Measurements from ENCODE around the gene DAPK2. TPM values are rescaled to one million over a fixed set of nuclear protein-coding genes. Genes with fewer than 3 reads are reported as not detected.

The DAPK2 gene
- total and polyA plus RNA-seq, 2 donors (not counting 1 experiment from before 2014, with no cell fraction given) = 8.3 to 31.9 TPM

DNA sequence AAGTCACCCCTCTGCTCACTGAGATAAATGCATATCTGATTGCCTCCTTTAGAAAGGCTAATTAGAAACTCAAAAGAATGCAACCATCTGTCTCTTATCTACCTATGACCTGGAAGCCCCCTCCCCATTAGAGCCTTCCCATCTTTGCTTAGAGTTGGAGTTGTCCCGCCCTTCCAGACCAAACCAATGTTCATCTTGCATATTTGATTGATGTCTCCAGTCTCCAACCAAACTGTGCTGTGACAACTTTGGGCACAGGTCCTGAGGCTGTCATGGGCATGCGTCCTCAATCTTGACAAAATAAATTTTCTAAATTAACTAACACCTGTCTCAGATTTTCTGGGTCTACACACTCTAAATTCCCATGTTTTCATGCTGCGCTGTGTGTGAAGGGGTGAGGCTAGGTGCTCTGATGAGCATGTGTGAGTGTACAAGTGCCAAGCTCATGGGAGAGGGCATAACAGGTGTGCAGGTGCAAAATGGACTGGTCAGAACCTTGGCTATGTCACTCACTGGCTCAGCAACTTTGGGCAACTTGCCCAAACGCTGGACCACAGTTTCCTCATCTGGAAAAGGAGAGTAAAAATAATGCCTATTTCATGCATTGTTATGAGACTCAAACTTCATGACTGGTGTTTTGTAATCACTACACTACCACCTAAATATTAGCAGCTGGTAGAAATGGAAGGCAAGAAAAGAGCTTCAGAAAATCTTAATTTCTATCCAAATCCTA is 7.2 kb downstream of the DAPK2 start:
- Histone ChIP-seq H3K4me1 (ENCODE audit: control insufficient read depth in 2 of 2, insufficient read depth in 2 of 2, low read length in 2 of 2) (peaks cover 5 to 15% of the 10 kb centered on the region in 2 donors), H3K36me3 (replicated peaks in 1 of 2; ENCODE audit: control extremely low read depth in 1 of 2, control insufficient read depth in 1 of 2, extremely low read depth in 1 of 2, insufficient read depth in 2 of 2, low read length in 1 of 2) (no peaks in the 10 kb centered on the region), H3K4me2 (replicated peaks; ENCODE audit: low read depth, low read length, poor library complexity, severe bottlenecking) (no peak overlapping the region), H3K27me3 (replicated peaks in 1 of 4; ENCODE audit: control extremely low read depth in 1 of 4, control insufficient read depth in 3 of 4, insufficient read depth in 4 of 4, low read length in 3 of 4) (no peaks in the 10 kb centered on the region), H3K9me3 (ENCODE audit: control extremely low read depth in 1 of 3, control insufficient read depth in 2 of 3, insufficient read depth in 1 of 3, low read length in 2 of 3) (no peaks in the 10 kb centered on the region), H3K79me2 (ENCODE audit: control insufficient read depth, insufficient read depth, low read length) (peaks cover 2% of the 10 kb centered on the region), H4K20me1 (ENCODE audit: control insufficient read depth, insufficient read depth, low read length, poor library complexity, severe bottlenecking) (no peaks in the 10 kb centered on the region), H3K27ac (ENCODE audit: low read length in 2 of 2) (no peak overlapping the region), H3K4me3 (ENCODE audit: control extremely low read depth in 1 of 5, extremely low read depth in 1 of 5, insufficient read depth in 1 of 5, low read depth in 2 of 5, low read length in 4 of 5) (no peak overlapping the region), H3K9ac (ENCODE audit: low read length) (no peak overlapping the region), H2AFZ (ENCODE audit: insufficient read depth, low read depth, low read length, poor library complexity, severe bottlenecking) (no peak overlapping the region)
- 100% methylated on average over 3 of the region's 4 CpGs for WGBS (ENCODE audit: insufficient coverage)
- POLR2A ChIA-PET = interaction anchor here (0.6 kb wide), 1 partner anchor 255 kb away, joined by 5 read pairs; no protein-coding TSS in a partner anchor
- DNase-seq (no peak), ATAC-seq (ENCODE audit: low read depth) (no peak)
- Mint-ChIP-seq H3K9me3 (ENCODE audit: insufficient read depth) (no peaks in the 10 kb centered on the region), H3K4me1 (peaks cover 22% of the 10 kb centered on the region), H3K27ac (no peak overlapping the region), H3K27me3 (no peaks in the 10 kb centered on the region), H3K4me3 (no peak overlapping the region)
- no peak for TF ChIP-seq EZH2 (IDR thresholded peaks at IDR 0.05; ENCODE audit: borderline replicate concordance, insufficient read depth, low read depth, low read length, poor library complexity, severe bottlenecking)
- TF ChIP-seq, protein P1, sequence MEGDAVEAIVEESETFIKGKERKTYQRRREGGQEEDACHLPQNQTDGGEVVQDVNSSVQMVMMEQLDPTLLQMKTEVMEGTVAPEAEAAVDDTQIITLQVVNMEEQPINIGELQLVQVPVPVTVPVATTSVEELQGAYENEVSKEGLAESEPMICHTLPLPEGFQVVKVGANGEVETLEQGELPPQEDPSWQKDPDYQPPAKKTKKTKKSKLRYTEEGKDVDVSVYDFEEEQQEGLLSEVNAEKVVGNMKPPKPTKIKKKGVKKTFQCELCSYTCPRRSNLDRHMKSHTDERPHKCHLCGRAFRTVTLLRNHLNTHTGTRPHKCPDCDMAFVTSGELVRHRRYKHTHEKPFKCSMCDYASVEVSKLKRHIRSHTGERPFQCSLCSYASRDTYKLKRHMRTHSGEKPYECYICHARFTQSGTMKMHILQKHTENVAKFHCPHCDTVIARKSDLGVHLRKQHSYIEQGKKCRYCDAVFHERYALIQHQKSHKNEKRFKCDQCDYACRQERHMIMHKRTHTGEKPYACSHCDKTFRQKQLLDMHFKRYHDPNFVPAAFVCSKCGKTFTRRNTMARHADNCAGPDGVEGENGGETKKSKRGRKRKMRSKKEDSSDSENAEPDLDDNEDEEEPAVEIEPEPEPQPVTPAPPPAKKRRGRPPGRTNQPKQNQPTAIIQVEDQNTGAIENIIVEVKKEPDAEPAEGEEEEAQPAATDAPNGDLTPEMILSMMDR (IDR thresholded peaks at IDR 0.05) = no peak
- CTCF ChIA-PET = interaction anchor here (1.2 to 2.3 kb wide), 3 partner anchors 28 to 149 kb away, joined by 4 to 11 read pairs (median 5); no protein-coding TSS in a partner anchor
- intact Hi-C loops (cut with micrococcal nuclease) = no loop called here

DNA sequence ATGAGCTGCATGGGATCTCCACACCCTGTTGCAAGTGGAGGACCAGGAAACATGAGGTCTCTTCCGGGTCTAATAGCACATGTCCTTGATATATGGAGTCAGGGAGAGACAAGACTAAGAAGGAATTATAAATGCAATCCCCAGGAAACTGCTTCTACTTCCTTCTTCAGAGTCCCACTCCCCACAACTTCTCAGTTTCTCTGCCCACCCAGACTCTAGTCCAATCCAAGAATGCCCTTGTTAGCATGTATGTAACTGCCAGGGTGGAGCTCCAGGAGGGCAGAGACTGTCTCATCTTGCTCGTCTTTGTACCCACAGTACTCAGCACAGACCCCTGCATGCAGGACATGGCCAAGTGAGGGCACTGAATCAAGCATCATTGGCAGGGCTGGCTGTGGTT is 8.3 kb downstream of the DAPK2 start:
- Histone ChIP-seq H3K79me2 (ENCODE audit: control insufficient read depth, insufficient read depth, low read length) (peaks cover 2% of the 10 kb centered on the region), H3K9me3 (ENCODE audit: control extremely low read depth in 1 of 3, control insufficient read depth in 2 of 3, insufficient read depth in 1 of 3, low read length in 2 of 3) (no peaks in the 10 kb centered on the region), H3K27me3 (replicated peaks in 1 of 4; ENCODE audit: control extremely low read depth in 1 of 4, control insufficient read depth in 3 of 4, insufficient read depth in 4 of 4, low read length in 3 of 4) (no peaks in the 10 kb centered on the region), H3K27ac (ENCODE audit: low read length in 2 of 2) (no peak overlapping the region), H3K9ac (ENCODE audit: low read length) (no peak overlapping the region), H3K4me3 (ENCODE audit: control extremely low read depth in 1 of 5, extremely low read depth in 1 of 5, insufficient read depth in 1 of 5, low read depth in 2 of 5, low read length in 4 of 5) (no peak overlapping the region), H3K4me1 (ENCODE audit: control insufficient read depth in 2 of 2, insufficient read depth in 2 of 2, low read length in 2 of 2) (peaks cover 0 to 10% of the 10 kb centered on the region in 2 donors), H3K4me2 (replicated peaks; ENCODE audit: low read depth, low read length, poor library complexity, severe bottlenecking) (no peak overlapping the region), H2AFZ (ENCODE audit: insufficient read depth, low read depth, low read length, poor library complexity, severe bottlenecking) (no peak overlapping the region), H4K20me1 (ENCODE audit: control insufficient read depth, insufficient read depth, low read length, poor library complexity, severe bottlenecking) (no peaks in the 10 kb centered on the region), H3K36me3 (replicated peaks in 1 of 2; ENCODE audit: control extremely low read depth in 1 of 2, control insufficient read depth in 1 of 2, extremely low read depth in 1 of 2, insufficient read depth in 2 of 2, low read length in 1 of 2) (no peaks in the 10 kb centered on the region)
- ATAC-seq (ENCODE audit: low read depth) (no peak), DNase-seq (no peak)
- no peak overlapping the region for H3K27ac Mint-ChIP-seq
- H3K9me3 Mint-ChIP-seq (ENCODE audit: insufficient read depth) = no peaks in the 10 kb centered on the region
- peaks cover 14% of the 10 kb centered on the region for H3K4me1 Mint-ChIP-seq
- intact Hi-C loops (cut with micrococcal nuclease) = no loop called here
- TF ChIP-seq, protein P1 (IDR thresholded peaks at IDR 0.05) = no peak
- no peak for TF ChIP-seq EZH2 (IDR thresholded peaks at IDR 0.05; ENCODE audit: borderline replicate concordance, insufficient read depth, low read depth, low read length, poor library complexity, severe bottlenecking)
- 50% methylated on average over 2 of the region's 2 CpGs for WGBS (ENCODE audit: insufficient coverage)
- no peak overlapping the region for H3K4me3 Mint-ChIP-seq
- no peaks in the 10 kb centered on the region for H3K27me3 Mint-ChIP-seq
- ChIA-PET POLR2A (no interaction called here), CTCF (interaction anchor here (0.6 kb wide), 1 partner anchor 38 kb away, joined by 4 read pairs; no protein-coding TSS in a partner anchor)

Data from B cell (primary cell).